SK-N-SH (cell line): ENCODE results near the gene PSD. TPM values are rescaled to one million over a fixed set of nuclear protein-coding genes. Genes with fewer than 3 reads are reported as not detected.

ENCODE experiments used
- CTCF ChIA-PET: fragments of 300-600, 350-600 bp; formaldehyde crosslinking; extraction: SDS; loops from one replicate; lab custom pipeline; 2021; lab: Yijun Ruan, JAX
- POLR2A ChIA-PET: fragments of 350-600 bp; sonication (Branson Sonifier 250); formaldehyde crosslinking; extraction: SDS; loops from one replicate; lab custom pipeline; 2020; ENCODE audit warnings: antibody characterized with exemption, inconsistent platforms; lab: Yijun Ruan, JAX
- DNase-seq: peaks from one replicate; pipeline ENCODE4 v3.0.0; 2012
- H2AFZ ChIP-seq: fragments of 200-600 bp; sonication (generic); 2 replicates; pipeline ENCODE4 v1.8.1; 2016; ENCODE audit warnings: antibody characterized with exemption, mild to moderate bottlenecking, low read depth
- H3F3A ChIP-seq: fragments of 200-600 bp; sonication (generic); replicated peaks from 2 replicates; pipeline ENCODE3; 2016; ENCODE audit warnings: antibody characterized with exemption, mild to moderate bottlenecking; ENCODE audit not compliant: insufficient read depth
- H3K27ac ChIP-seq, 2 experiments: fragments of 200-500 bp in 1 of 2; fragments of 200-600 bp in 1 of 2; sonication (Bioruptor generic) in 1 of 2; sonication (generic), shearing (Covaris generic) in 1 of 2; 2 replicates each; pipeline versions ENCODE4 v1.5.1 to v1.6.1; 2014 to 2016; ENCODE audit warnings: low read depth in 2 of 2, inconsistent platforms in 1 of 2, low read length in 1 of 2, mild to moderate bottlenecking in 1 of 2, mixed read lengths in 1 of 2
- H3K27me3 ChIP-seq: fragments of 200-600 bp; sonication (generic), shearing (Covaris generic); 2 replicates; pipeline ENCODE4 v1.6.1; 2016; ENCODE audit warnings: mixed run types; ENCODE audit not compliant: insufficient read depth
- H3K36me3 ChIP-seq, 2 experiments: fragments of 200-500 bp in 1 of 2; fragments of 200-600 bp in 1 of 2; sonication (Bioruptor generic) in 1 of 2; sonication (generic) in 1 of 2; replicated peaks in 1 of 2; 2 replicates each; pipeline versions ENCODE3 to v1.5.1; 2014 to 2016; ENCODE audit warnings: low read length in 1 of 2, mild to moderate bottlenecking in 1 of 2; ENCODE audit not compliant: insufficient read depth in 2 of 2, control insufficient read depth in 1 of 2
- H3K4me1 ChIP-seq, 2 experiments: fragments of 200-500 bp in 1 of 2; fragments of 200-600 bp in 1 of 2; sonication (Bioruptor generic) in 1 of 2; sonication (generic), shearing (Covaris generic) in 1 of 2; 2 replicates each; pipeline versions ENCODE4 v1.5.1 to v1.6.1; 2014 to 2016; ENCODE audit warnings: low read depth in 1 of 2, low read length in 1 of 2, mixed run types in 1 of 2; ENCODE audit not compliant: insufficient read depth in 2 of 2, control insufficient read depth in 1 of 2
- H3K4me2 ChIP-seq: fragments of 200-600 bp; sonication (generic), shearing (Covaris generic); 2 replicates; pipeline ENCODE4 v1.6.1; 2017; ENCODE audit warnings: mixed run types
- H3K4me3 ChIP-seq, 2 experiments: fragments of 200-500 bp in 1 of 2; fragments of 200-600 bp in 1 of 2; sonication (Bioruptor generic) in 1 of 2; sonication (generic), shearing (Covaris generic) in 1 of 2; 2 replicates each; pipeline versions ENCODE4 v1.5.1 to v1.8.1; 2014 to 2016; ENCODE audit warnings: low read depth in 2 of 2, inconsistent platforms in 1 of 2, low read length in 1 of 2, mild to moderate bottlenecking in 1 of 2, mixed read lengths in 1 of 2, moderate library complexity in 1 of 2
- H3K79me2 ChIP-seq: fragments of 200-600 bp; sonication (generic); 2 replicates; pipeline ENCODE4 v1.8.1; 2017; ENCODE audit warnings: mild to moderate bottlenecking; ENCODE audit not compliant: insufficient read depth
- H3K9ac ChIP-seq: fragments of 200-600 bp; sonication (generic); 2 replicates; pipeline ENCODE4 v1.6.1; 2017; ENCODE audit warnings: mixed run types
- H3K9me2 ChIP-seq: fragments of 200-600 bp; sonication (generic); 2 replicates; pipeline ENCODE4 v1.6.1; 2017; ENCODE audit warnings: mixed run types
- H3K9me3 ChIP-seq: fragments of 200-600 bp; sonication (generic); 2 replicates; pipeline ENCODE4 v1.6.1; 2017; ENCODE audit warnings: mixed run types, mild to moderate bottlenecking, moderate library complexity
- H4K20me1 ChIP-seq: fragments of 200-600 bp; sonication (generic); 2 replicates; pipeline ENCODE4 v1.6.1; 2017; ENCODE audit warnings: mild to moderate bottlenecking, mixed run types; ENCODE audit not compliant: insufficient read depth
- CTCF ChIP-seq: fragments of 200-600 bp; sonication (generic); IDR thresholded peaks from 2 replicates; pipeline ENCODE4 v1.6.1; 2017; ENCODE audit warnings: antibody characterized with exemption, mild to moderate bottlenecking, moderate library complexity
- FOSL2 ChIP-seq: IDR thresholded peaks from 2 replicates; pipeline ENCODE4 v1.4.0; 2012; ENCODE audit warnings: low read depth, mild to moderate bottlenecking, moderate library complexity, borderline replicate concordance
- FOXJ3 ChIP-seq: sonication (generic); formaldehyde crosslinking; IDR thresholded peaks from 2 replicates; pipeline ENCODE4 v1.5.1; 2020; ENCODE audit warnings: mild to moderate bottlenecking, missing genetic modification reagents
- GABPA ChIP-seq: IDR thresholded peaks from 2 replicates; pipeline ENCODE4 v1.4.0; 2012; ENCODE audit warnings: low read depth, mild to moderate bottlenecking
- MEF2A ChIP-seq: IDR thresholded peaks from 2 replicates; pipeline ENCODE4 v1.4.0; 2012; ENCODE audit warnings: low read depth, borderline replicate concordance
- NFIC ChIP-seq: IDR thresholded peaks from 2 replicates; pipeline ENCODE4 v1.4.0; 2012; ENCODE audit warnings: borderline replicate concordance
- REST ChIP-seq: IDR thresholded peaks from 2 replicates; pipeline ENCODE4 v1.6.1; 2012; ENCODE audit warnings: mild to moderate bottlenecking, low read depth, low read length, moderate library complexity
- RFX5 ChIP-seq: IDR thresholded peaks from 2 replicates; pipeline ENCODE4 v1.6.1; 2012; ENCODE audit warnings: mild to moderate bottlenecking, improper control_type of control experiment, low read length
- RXRA ChIP-seq: IDR thresholded peaks from 2 replicates; pipeline ENCODE4 v1.4.0; 2012; ENCODE audit warnings: low read depth, mild to moderate bottlenecking, borderline replicate concordance
- TEAD4 ChIP-seq: IDR thresholded peaks from 2 replicates; pipeline ENCODE4 v1.4.0; 2012; ENCODE audit warnings: mild to moderate bottlenecking, borderline replicate concordance; ENCODE audit not compliant: insufficient read depth
- USF2 ChIP-seq: fragments of 150-350 bp; IDR thresholded peaks from 2 replicates; pipeline ENCODE4 v1.6.1; 2017; ENCODE audit warnings: antibody characterized with exemption, low read length, low read depth, borderline replicate concordance
- WGBS: methylation state at CpG from one replicate; pipeline ENCODE4 v1.1.6; 2017; ENCODE audit warnings: low lambda C conversion rate; 5-methylcytosine and 5-hydroxymethylcytosine counted together
- polyA plus RNA-seq, 3 experiments: library from polyadenylated mRNA; depleted of rRNA; stranded (reverse); fragments of >200 nt; gene quantifications; 2 replicates each; pipeline ENCODE4 v1.2.3, GENCODE V29; 2012
- TF ChIP-seq, protein P1 (sequence below): fragments of 150-350 bp; IDR thresholded peaks from 2 replicates; pipeline ENCODE4 v1.6.1; 2016; ENCODE audit warnings: mild to moderate bottlenecking, low read depth, low read length

The PSD gene
- polyA plus RNA-seq, 1 of the 3 experiments (the other 2 are of a cell fraction): 0.97 TPM

- Histone ChIP-seq H3F3A (no peaks in the 10 kb centered on the region), H3K9me3 (no peaks in the 10 kb centered on the region), H3K4me1 (peaks cover 0 to 21% of the 10 kb centered on the region in 2 experiments; a peak in 2 of 4 replicates), H3K27me3 (no peaks in the 10 kb centered on the region), H3K36me3 (no peaks in the 10 kb centered on the region), H3K9me2 (no peaks in the 10 kb centered on the region), H3K4me3 (no peak overlapping the region), H3K4me2 (no peak overlapping the region), H3K9ac (no peak overlapping the region), H2AFZ (no peak overlapping the region), H3K27ac (no peak overlapping the region), H4K20me1 (no peaks in the 10 kb centered on the region), H3K79me2 (no peaks in the 10 kb centered on the region)
- TF ChIP-seq RXRA (no peak), TEAD4 (no peak), MEF2A (no peak), FOSL2 (no peak), RFX5 (no peak), REST (no peak), FOXJ3 (CRISPR knock-in tag) (no peak), GABPA (no peak), USF2 (no peak), NFIC (no peak), CTCF (no peak)
- TF ChIP-seq, protein P1, sequence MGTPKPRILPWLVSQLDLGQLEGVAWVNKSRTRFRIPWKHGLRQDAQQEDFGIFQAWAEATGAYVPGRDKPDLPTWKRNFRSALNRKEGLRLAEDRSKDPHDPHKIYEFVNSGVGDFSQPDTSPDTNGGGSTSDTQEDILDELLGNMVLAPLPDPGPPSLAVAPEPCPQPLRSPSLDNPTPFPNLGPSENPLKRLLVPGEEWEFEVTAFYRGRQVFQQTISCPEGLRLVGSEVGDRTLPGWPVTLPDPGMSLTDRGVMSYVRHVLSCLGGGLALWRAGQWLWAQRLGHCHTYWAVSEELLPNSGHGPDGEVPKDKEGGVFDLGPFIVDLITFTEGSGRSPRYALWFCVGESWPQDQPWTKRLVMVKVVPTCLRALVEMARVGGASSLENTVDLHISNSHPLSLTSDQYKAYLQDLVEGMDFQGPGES: no peak
- ChIA-PET CTCF (interaction anchor here (0.9 to 16.5 kb wide), 5 partner anchors 9 to 178 kb away, joined by 3 to 359 read pairs (median 29); partner anchors contain the start of genes FBXL15, NFKB2 and PSD), POLR2A (no interaction called here)
- 87% methylated on average over 12 of the region's 13 CpGs for WGBS
- DNase-seq: no peak
Measured at GRCh38 chr10:102407425-102408130, 11.0 kb downstream of the PSD start.
